HG02571 (cell line): ENCODE data around the gene ZCCHC13.
A peak's percentile ranks its signal among the peaks of the same experiment; 100 is the strongest.
"Not testable (repeated sequence)": the region's sequence is repeated elsewhere in the genome, so short reads cannot be mapped to it uniquely, and the experiment has no call there.

ENCODE experiments used
- ATAC-seq: cut with Tn5 transposase; IDR thresholded peaks from one replicate; pipeline ENCODE4 v1.9.1; 2021; ENCODE audit warnings: mild to moderate bottlenecking, moderate library complexity; ENCODE audit not compliant: unreplicated experiment

Gene ZCCHC13

GRCh38 chrX:74321191-74321590 is 17.2 kb downstream of the ZCCHC13 start:
- no peak for ATAC-seq

GRCh38 chrX:74324131-74324530 is 20.2 kb downstream of the ZCCHC13 start:
- no peak for ATAC-seq

- ATAC-seq, result no peak
These were observed 21.4 kb downstream of the ZCCHC13 start for GRCh38 chrX:74325130-74326059.

GRCh38 chrX:74338852-74339251 is 34.9 kb downstream of the ZCCHC13 start:
- ATAC-seq, result no peak

GRCh38 chrX:74340051-74340450 is 36.1 kb downstream of the ZCCHC13 start:
- ATAC-seq, result no peak

- ATAC-seq, result not testable (repeated sequence)
These were observed 38.2 kb downstream of the ZCCHC13 start for GRCh38 chrX:74342211-74342610.

GRCh38 chrX:74343343-74344279 is 39.6 kb downstream of the ZCCHC13 start:
- ATAC-seq, result peak; percentile 68

GRCh38 chrX:74344280-74344622 is 40.3 kb downstream of the ZCCHC13 start:
- ATAC-seq, result peak; percentile 15

- no peak for ATAC-seq
These were observed 42.1 kb downstream of the ZCCHC13 start for GRCh38 chrX:74346088-74346487.

GRCh38 chrX:74349387-74349786 is 45.4 kb downstream of the ZCCHC13 start:
- no peak for ATAC-seq

GRCh38 chrX:74351760-74352159 is 47.8 kb downstream of the ZCCHC13 start:
- ATAC-seq, result no peak

- ATAC-seq, result no peak
These were observed 50.0 kb downstream of the ZCCHC13 start for GRCh38 chrX:74353984-74354383.
